Measurements from ENCODE around the gene CGRRF1.

Gene CGRRF1

DNA sequence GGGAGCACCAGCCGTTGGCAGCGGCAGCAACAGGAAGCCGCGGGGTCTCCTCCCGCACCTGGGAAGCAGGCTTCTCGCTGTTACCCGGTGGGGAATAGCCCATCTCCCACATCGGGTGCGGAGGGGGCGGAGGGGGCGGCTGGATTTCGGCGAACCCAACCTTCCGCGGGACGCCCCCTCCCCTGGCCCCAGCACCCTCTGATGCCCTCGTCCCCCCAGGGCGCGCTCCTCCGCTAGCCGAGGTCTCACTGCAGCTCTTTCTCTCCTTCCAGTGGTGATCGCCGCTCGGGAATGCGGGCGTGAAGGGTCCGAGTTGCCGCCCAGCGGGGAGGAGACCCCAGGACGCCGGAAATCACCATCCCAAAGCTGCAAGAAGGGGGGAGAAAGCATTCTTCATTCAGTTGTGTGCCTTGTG is 57.5 kb downstream of the CGRRF1 start:
- no peak for TF ChIP-seq ZFX (IDR thresholded peaks at IDR 0.05)
- TF ChIP-seq, protein P1, sequence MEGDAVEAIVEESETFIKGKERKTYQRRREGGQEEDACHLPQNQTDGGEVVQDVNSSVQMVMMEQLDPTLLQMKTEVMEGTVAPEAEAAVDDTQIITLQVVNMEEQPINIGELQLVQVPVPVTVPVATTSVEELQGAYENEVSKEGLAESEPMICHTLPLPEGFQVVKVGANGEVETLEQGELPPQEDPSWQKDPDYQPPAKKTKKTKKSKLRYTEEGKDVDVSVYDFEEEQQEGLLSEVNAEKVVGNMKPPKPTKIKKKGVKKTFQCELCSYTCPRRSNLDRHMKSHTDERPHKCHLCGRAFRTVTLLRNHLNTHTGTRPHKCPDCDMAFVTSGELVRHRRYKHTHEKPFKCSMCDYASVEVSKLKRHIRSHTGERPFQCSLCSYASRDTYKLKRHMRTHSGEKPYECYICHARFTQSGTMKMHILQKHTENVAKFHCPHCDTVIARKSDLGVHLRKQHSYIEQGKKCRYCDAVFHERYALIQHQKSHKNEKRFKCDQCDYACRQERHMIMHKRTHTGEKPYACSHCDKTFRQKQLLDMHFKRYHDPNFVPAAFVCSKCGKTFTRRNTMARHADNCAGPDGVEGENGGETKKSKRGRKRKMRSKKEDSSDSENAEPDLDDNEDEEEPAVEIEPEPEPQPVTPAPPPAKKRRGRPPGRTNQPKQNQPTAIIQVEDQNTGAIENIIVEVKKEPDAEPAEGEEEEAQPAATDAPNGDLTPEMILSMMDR (conservative IDR thresholded peaks at IDR 0.05), result no peak
- H3K27ac ChIP-seq, result no peak overlapping the region; the same call in 1 of the 2 replicates

DNA sequence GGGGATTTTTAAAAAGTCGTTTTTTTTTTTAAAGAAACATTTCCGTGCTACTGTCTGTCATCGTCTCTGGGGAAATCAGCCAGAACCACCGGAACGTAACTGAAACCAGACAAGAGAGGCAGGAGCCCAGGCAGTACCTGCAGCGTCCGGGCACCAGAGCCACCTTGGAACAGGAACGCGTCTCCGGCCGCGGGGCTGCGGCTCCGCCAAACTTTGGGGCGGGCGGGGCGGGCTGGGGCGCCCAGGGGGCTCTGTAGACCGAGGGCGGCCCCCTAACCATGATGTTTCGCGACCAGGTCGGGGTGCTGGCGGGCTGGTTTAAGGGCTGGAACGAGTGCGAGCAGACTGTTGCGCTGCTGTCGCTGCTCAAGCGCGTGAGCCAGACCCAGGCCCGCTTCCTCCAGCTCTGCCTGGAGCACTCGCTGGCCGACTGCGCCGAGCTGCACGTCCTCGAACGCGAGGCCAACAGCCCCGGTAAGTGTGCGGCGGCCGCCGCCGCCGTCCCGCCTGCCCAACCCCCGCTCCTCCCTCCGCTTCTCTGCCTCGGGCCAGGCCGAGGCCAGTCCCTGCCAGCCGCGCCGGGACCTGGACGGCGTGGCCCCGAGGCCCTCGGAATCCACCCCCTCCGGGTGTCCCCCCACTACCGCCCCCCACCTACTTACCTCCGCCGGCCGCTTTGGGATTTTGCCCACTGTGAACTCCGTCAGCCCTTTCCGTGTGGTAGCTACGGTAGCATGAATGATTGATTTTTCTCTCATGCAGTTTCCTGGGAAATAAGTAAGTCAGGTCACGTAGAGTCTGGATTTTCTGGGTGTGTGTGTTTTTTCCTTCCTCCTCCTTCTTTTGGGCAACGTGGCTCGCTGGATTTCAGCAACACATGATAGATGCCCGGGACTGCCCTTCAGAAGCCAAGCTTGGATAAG is 58.2 kb downstream of the CGRRF1 start:
- H3K27ac ChIP-seq, result peak overlapping the region; percentile 17; the same call in 1 of the 2 replicates

DNA sequence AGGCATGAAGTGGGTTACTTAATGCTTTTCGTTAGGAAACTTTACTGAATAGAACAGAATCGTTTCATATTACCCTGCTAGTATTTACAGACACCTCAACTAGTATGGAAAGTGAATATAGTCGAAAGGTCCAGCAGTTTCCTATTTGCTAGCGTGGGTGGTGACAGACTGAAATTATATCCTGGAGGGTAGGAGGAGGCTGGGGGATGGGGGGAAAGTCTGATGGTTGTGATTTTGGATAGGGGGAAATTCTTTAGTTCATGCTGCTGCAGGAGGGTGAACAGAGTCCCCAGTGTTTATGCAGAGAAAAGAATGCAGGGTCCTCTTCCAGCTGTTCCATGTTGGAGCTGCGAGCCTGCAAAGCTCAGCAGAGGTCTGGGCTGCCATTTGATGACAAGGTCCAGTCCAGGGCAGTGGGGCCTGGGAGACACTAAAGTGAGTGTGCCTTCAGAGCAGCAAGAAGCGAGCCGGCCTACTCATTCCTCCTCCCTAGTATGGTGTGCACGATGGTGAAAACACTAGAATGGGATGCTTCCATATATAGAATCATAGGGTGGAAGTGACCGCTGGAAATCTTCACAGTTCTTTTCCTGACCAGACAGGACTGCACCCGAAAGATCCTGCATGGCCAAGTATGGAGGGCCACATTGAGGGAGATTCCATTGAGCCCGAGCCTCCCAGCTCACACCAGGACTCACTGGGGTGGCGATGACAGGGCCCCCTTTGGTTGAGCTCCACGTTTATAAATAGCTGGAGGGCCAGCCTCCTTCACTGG is 59.3 kb downstream of the CGRRF1 start:
- no peak overlapping the region for H3K27ac ChIP-seq
- no peak for TF ChIP-seq ZFX (IDR thresholded peaks at IDR 0.05)
- TF ChIP-seq, protein P1 (conservative IDR thresholded peaks at IDR 0.05), result no peak

More for the DNA sequence above, 58.2 kb downstream of the CGRRF1 start:
- 0 out of 2 replicates have a peak, but pooled peaks have one; percentile 14 for TF ChIP-seq ZFX (IDR thresholded peaks at IDR 0.05)
- TF ChIP-seq, protein P1 (conservative IDR thresholded peaks at IDR 0.05), result no peak

DNA sequence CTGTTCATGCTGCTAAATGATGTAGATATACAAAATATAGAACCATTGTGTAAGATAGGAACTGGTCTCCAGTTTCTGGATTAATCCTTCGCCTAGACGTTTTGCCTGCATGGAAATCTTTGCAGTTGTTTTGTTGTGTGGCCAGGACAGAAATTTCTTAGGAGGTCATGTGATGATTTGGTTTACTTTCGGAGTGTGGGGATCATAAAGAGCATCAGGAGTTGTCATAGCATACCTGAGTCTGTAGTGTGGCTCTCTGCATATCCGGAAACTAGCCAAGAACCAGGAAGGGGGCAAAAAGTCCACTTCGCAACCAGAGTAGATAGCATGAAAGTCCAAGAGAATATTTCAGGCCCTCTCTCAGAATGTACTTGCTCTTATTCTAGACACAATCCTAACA is 60.3 kb downstream of the CGRRF1 start:
- no peak overlapping the region for H3K27ac ChIP-seq
- TF ChIP-seq ZFX (IDR thresholded peaks at IDR 0.05), result no peak
- TF ChIP-seq, protein P1 (conservative IDR thresholded peaks at IDR 0.05), result no peak

DNA sequence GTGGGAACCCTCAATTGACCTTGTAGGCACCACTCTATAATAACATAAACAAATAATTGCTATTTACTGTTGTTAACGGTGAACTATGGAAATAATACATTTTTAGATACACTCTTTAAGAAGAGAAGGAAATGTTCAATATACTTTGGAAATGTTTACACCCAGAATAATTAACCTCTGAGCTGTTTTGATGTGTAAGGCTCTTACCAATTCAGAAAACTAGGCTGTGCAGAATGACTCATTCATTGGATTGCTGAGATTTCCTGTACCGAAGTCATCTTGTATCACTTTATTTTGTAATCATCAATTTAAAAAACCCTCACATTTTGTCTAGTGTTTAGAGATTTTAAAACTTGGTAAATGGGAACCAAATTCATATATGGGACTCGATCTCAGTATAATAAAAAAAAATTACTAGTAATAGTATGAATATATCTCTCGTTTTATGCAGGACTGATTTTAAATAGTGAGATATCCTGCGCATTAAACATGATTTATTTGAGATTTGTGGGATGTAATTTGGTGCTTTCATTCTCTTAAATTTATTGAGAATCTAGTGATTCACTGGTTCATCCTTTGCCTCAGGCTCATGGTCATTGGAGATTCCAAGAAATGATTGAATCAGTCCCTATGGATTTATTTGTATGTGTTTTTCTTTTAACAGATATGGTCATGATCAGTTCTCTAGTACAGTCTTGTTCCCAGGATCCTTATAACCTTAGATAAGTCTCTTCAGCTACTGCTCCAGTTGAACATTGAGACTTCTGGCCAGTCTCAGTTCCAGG is 61.1 kb downstream of the CGRRF1 start:
- no peak overlapping the region for H3K27ac ChIP-seq
- no peak for TF ChIP-seq ZFX (IDR thresholded peaks at IDR 0.05)
- TF ChIP-seq, protein P1 (conservative IDR thresholded peaks at IDR 0.05), result no peak

DNA sequence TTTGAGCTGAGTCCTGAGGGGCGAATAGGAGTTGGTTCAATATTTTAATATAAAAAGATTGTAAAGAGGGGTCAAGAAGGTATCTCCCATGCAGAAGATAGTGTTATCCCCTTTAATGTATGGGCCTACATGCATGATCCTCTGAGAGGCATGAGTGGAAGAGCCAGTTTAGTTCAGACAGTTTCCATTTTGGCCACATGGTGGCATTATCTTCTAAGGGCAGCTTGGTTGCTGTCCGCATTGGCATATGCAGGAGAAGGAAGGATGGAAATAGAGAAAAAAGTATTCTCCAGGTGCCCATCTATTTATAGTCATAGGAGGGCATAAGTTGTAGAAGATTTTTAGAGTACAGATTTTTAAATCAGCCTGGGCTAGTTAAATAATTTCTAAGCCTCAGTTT is 62.6 kb downstream of the CGRRF1 start:
- no peak overlapping the region for H3K27ac ChIP-seq
- TF ChIP-seq, protein P1 (conservative IDR thresholded peaks at IDR 0.05), result peak; percentile 65
- no peak for TF ChIP-seq ZFX (IDR thresholded peaks at IDR 0.05)
